K562 (cell line): Measurements from ENCODE around the gene SLC25A33. TPM values are rescaled to one million over a fixed set of nuclear protein-coding genes. Genes with fewer than 3 reads are reported as not detected.

Experiments
- ATAC-seq: fragments of 200-7000 bp; cut with Tn5 transposase; 3 replicates; pipeline ENCODE4 v1.9.1; 2020; ENCODE audit warnings: moderate library complexity
- BruUV-seq: library from RNA; stranded (reverse); fragments of 400-500 nt; replicated peaks from 2 replicates; lab custom pipeline; 2021; lab: Mats Ljungman, UMichigan
- CTCF ChIA-PET: fragments of 300-600 bp; formaldehyde crosslinking; extraction: SDS; loops from one replicate; lab custom pipeline; 2021; ENCODE audit warnings: low intra/inter-chr PET ratio; lab: Yijun Ruan, JAX
- POLR2A ChIA-PET: fragments of 300-600, 350-650 bp; sonication (Branson Sonifier 250); formaldehyde crosslinking; extraction: SDS; loops from one replicate; lab custom pipeline; 2021; ENCODE audit warnings: antibody characterized with exemption, inconsistent platforms; lab: Yijun Ruan, JAX
- DNase-seq, 4 experiments: peaks; one replicate each; pipeline versions ENCODE4 v3.0.0 to v3.0.0-alpha.2; 2011 to 2018; ENCODE audit warnings: low spot score in 3 of 4, mixed read lengths in 3 of 4; ENCODE audit errors: extremely low read depth in 1 of 4
- FAIRE-seq: peaks from 2 replicates; lab custom pipeline; 2011; peaks lifted over from hg19 to GRCh38; lab: Jason Lieb, UNC
- H2AFZ ChIP-seq: 2 replicates; pipeline ENCODE4 v1.6.0; 2011; ENCODE audit warnings: low read depth, low read length, control low read depth, inconsistent platforms
- H3K27ac ChIP-seq: fragments of 200-600 bp; 3 replicates; pipeline ENCODE4 v1.8.0; 2011; ENCODE audit warnings: low read depth, mild to moderate bottlenecking, control low read depth, inconsistent platforms, low read length, moderate library complexity, mixed read lengths; ENCODE audit errors: extremely low read depth
- H3K27me3 ChIP-seq, 2 experiments: fragments of 300-600 bp in 1 of 2; 2 replicates in 1 of 2; 3 replicates in 1 of 2; pipeline versions ENCODE4 v1.6.0 to v1.8.0; 2011; ENCODE audit warnings: inconsistent platforms in 2 of 2, low read length in 2 of 2, mild to moderate bottlenecking in 1 of 2, mixed read lengths in 1 of 2, moderate library complexity in 1 of 2; ENCODE audit not compliant: control insufficient read depth in 2 of 2, insufficient read depth in 2 of 2
- H3K36me3 ChIP-seq: fragments of 300-600 bp; 3 replicates; pipeline ENCODE4 v1.8.0; 2011; ENCODE audit warnings: mild to moderate bottlenecking, low read length, inconsistent platforms; ENCODE audit not compliant: control insufficient read depth, insufficient read depth
- H3K4me1 ChIP-seq, 2 experiments: fragments of 200-600 bp in 1 of 2; replicated peaks in 1 of 2; 2 replicates in 1 of 2; 3 replicates in 1 of 2; pipeline versions ENCODE4 v1.5.1 to v1.8.0; 2011; ENCODE audit warnings: inconsistent platforms in 2 of 2, low read length in 2 of 2, mild to moderate bottlenecking in 1 of 2, mixed read lengths in 1 of 2, moderate library complexity in 1 of 2; ENCODE audit not compliant: control insufficient read depth in 2 of 2, insufficient read depth in 2 of 2
- H3K4me2 ChIP-seq: 2 replicates; pipeline ENCODE4 v1.6.1; 2011; ENCODE audit warnings: low read length, control low read depth, inconsistent platforms, mixed read lengths; ENCODE audit not compliant: insufficient read depth
- H3K4me3 ChIP-seq: fragments of 200-600 bp; sonication (generic), shearing (Covaris generic); 2 replicates; pipeline ENCODE4 v1.5.1; 2016; ENCODE audit warnings: control low read depth, inconsistent platforms
- H3K79me2 ChIP-seq: fragments of 200-600 bp; 3 replicates; pipeline ENCODE4 v1.8.0; 2011; ENCODE audit warnings: low read length, inconsistent platforms; ENCODE audit not compliant: control insufficient read depth, insufficient read depth
- H3K9ac ChIP-seq, 2 experiments: 2 replicates each; pipeline versions ENCODE4 v1.6.0 to v1.6.1; 2011; ENCODE audit warnings: low read depth in 2 of 2, low read length in 2 of 2, control low read depth in 1 of 2, inconsistent platforms in 1 of 2, mild to moderate bottlenecking in 1 of 2, mixed read lengths in 1 of 2; ENCODE audit not compliant: insufficient read depth in 1 of 2
- H3K9me1 ChIP-seq: one replicate; pipeline ENCODE4 v1.6.0; 2011; ENCODE audit warnings: inconsistent platforms, mild to moderate bottlenecking, low read length, moderate library complexity; ENCODE audit not compliant: control insufficient read depth, insufficient read depth
- H3K9me3 ChIP-seq: replicated peaks from 2 replicates; pipeline ENCODE4 v1.5.1; 2011; ENCODE audit warnings: low read depth, low read length, inconsistent platforms; ENCODE audit not compliant: control insufficient read depth, insufficient read depth
- H4K20me1 ChIP-seq: replicated peaks from 2 replicates; pipeline ENCODE4 v1.6.1; 2011; ENCODE audit warnings: low read length, inconsistent platforms, mixed read lengths; ENCODE audit not compliant: control insufficient read depth, insufficient read depth
- ARID2 ChIP-seq: fragments of 450-650 bp; IDR thresholded peaks from 2 replicates; pipeline ENCODE4 v1.6.1; 2017; ENCODE audit warnings: antibody characterized with exemption, mild to moderate bottlenecking
- GATA2 ChIP-seq: sonication (generic); formaldehyde crosslinking; IDR thresholded peaks from 2 replicates; pipeline ENCODE4 v1.4.0; 2020; ENCODE audit warnings: mild to moderate bottlenecking, missing genetic modification reagents
- MAZ ChIP-seq, 2 experiments: fragments of 450-650 bp in 1 of 2; sonication (generic) in 1 of 2; formaldehyde crosslinking; IDR thresholded peaks in 1 of 2; conservative IDR thresholded peaks in 1 of 2; 2 replicates each; pipeline versions ENCODE4 v1.4.0 to v1.5.0; 2020; ENCODE audit warnings: mild to moderate bottlenecking in 1 of 2, missing genetic modification reagents in 1 of 2
- MECOM ChIP-seq: fragments of 250-450 bp; sonication (Bioruptor Pico); IDR thresholded peaks from 2 replicates; pipeline ENCODE4 v1.8.0; 2022; ENCODE audit warnings: inconsistent platforms
- NUFIP1 ChIP-seq: fragments of 450-650 bp; IDR thresholded peaks from 2 replicates; pipeline ENCODE4 v1.6.1; 2018; ENCODE audit not compliant: partially characterized antibody
- RAD21 ChIP-seq, 2 experiments: fragments of 250-450 bp in 1 of 2; fragments of 450-650 bp in 1 of 2; sonication (Bioruptor Pico) in 1 of 2; formaldehyde crosslinking in 1 of 2; IDR thresholded peaks in 1 of 2; conservative IDR thresholded peaks in 1 of 2; 2 replicates each; pipeline versions ENCODE4 v1.4.0 to v1.8.0; 2020 to 2022; ENCODE audit warnings: mild to moderate bottlenecking in 2 of 2, moderate library complexity in 1 of 2
- RB1 ChIP-seq: fragments of 450-650 bp; IDR thresholded peaks from 2 replicates; pipeline ENCODE4 v1.6.1; 2017; ENCODE audit warnings: low read depth, mild to moderate bottlenecking
- SIX5 ChIP-seq, 2 experiments: IDR thresholded peaks; 2 replicates each; pipeline ENCODE4 v1.6.1; 2011; ENCODE audit warnings: low read length in 2 of 2, borderline replicate concordance in 1 of 2, low read depth in 1 of 2, mild to moderate bottlenecking in 1 of 2, moderate library complexity in 1 of 2; ENCODE audit not compliant: insufficient read depth in 1 of 2
- XRCC5 ChIP-seq: fragments of 200-400 bp; formaldehyde crosslinking; IDR thresholded peaks from 2 replicates; pipeline ENCODE4 v1.6.1; 2017; ENCODE audit warnings: low read depth, mild to moderate bottlenecking, low read length
- ZNF263 ChIP-seq: sonication (generic); formaldehyde crosslinking; IDR thresholded peaks from 2 replicates; pipeline ENCODE4 v1.8.0; 2022; ENCODE audit warnings: mild to moderate bottlenecking, missing genetic modification reagents, borderline replicate concordance
- ZNF316 ChIP-seq: fragments of 450-650 bp; IDR thresholded peaks from 2 replicates; pipeline ENCODE4 v1.6.1; 2016
- WGBS: fragments of 100-300 bp; shearing (Covaris generic); methylation state at CpG from one replicate; pipeline ENCODE4 v1.1.6; 2016; ENCODE audit warnings: low coverage, mixed read lengths; ENCODE audit not compliant: insufficient coverage; ENCODE audit errors: missing lambda C conversion rate; 5-methylcytosine and 5-hydroxymethylcytosine counted together
- in situ Hi-C: fragments of 300-500 bp; cut with MboI; formaldehyde crosslinking; loops from 4 replicates; pipeline ENCODE4 v1.15.0; 2018; ENCODE audit warnings: inconsistent platforms, mixed read lengths
- intact Hi-C: fragments of 100-400 bp; cut with micrococcal nuclease; formaldehyde crosslinking; loops from 2 replicates; pipeline ENCODE4 v1.14.2; 2022
- polyA plus RNA-seq, 8 experiments: library from polyadenylated mRNA; depleted of rRNA in 4 of 8; stranded (reverse) in 5 of 8; unstranded in 3 of 8; fragments of >200 nt; fragmentation: Nextera tagmentation in 2 of 8; fragmentation: Illumina TruSeq in 1 of 8; extraction: Ambion mirVana in 2 of 8; extraction: Trizol in 1 of 8; gene quantifications; 2 replicates each; pipeline versions ENCODE4 v1.2.1 to v1.2.3, GENCODE V29; 2011 to 2014; ENCODE audit warnings: inconsistent platforms in 1 of 8, missing spikeins in 1 of 8
- total RNA-seq, 7 experiments: library from RNA; depleted of rRNA in 6 of 7; stranded (reverse); fragments of >200 nt in 6 of 7; fragmentation: Illumina TruSeq in 2 of 7; extraction: Trizol in 2 of 7; gene quantifications; 2 replicates each; pipeline versions ENCODE4 v1.2.1 to v1.2.3, GENCODE V29; 2011 to 2021; ENCODE audit warnings: low replicate concordance in 1 of 7
- TF ChIP-seq, protein P1 (sequence below), 2 experiments: fragments of 450-650 bp; formaldehyde crosslinking in 1 of 2; IDR thresholded peaks; 2 replicates each; pipeline versions ENCODE4 v1.4.0 to v1.6.1; 2014 to 2020; ENCODE audit warnings: mild to moderate bottlenecking in 2 of 2, borderline replicate concordance in 1 of 2, low read depth in 1 of 2

Gene SLC25A33
- total and polyA plus RNA-seq, 9 of the 15 experiments (the other 6 are each of a cell fraction or from before 2014, with no cell fraction given), result 3.2 to 23.5 (median 17.5) TPM

DNA sequence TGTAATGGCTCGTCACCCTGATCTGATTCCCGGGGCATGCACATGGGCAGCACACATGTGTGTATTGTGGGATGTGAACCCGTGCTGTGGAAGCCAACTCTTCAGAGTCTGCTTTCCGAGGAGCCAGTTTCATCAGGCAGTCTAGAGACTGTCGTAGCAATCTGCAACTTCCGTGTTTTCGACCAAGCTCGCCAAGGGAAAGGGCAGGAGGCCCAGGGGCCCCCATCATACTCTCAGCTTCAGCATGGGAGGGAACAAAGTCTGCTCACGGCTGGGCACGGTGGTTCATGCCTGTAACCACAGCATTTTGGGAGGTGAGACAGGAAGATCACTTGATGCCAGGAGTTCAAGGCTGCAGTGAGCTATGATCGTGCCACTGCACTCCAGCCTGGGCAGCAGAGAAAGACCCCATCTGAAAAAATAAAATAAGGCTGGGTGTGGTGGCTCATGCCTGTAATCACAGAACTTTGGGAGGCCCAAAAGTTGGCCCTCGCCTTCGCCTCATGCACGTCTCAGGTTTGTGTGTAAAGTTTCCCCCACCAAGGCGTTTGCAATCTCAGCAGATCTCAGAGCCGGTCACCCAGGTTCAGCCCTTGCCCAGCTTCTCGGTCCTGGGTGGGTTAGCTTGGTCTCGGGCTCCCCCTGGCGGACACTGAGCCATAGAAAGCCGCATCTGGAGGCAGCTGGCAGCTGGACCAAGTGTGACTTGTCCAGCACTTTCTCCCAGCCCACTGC is 48.5 kb upstream of the SLC25A33 start:
- no peak overlapping the region for H3K4me3 ChIP-seq
- POLR2A ChIA-PET, result interaction anchor here (0.6 to 1.4 kb wide), 4 partner anchors 31 to 224 kb away, joined by 3 to 7 read pairs (median 4); no protein-coding TSS in a partner anchor
- peaks cover 21 to 59% of the 10 kb centered on the region in 2 experiments; a peak in 4 of 5 replicates for H3K27me3 ChIP-seq
- in situ Hi-C loops, result loop anchor here (5.0 kb wide), 1 partner anchor 203 kb away; no protein-coding TSS in a partner anchor
- ATAC-seq (peak; percentile 91), DNase-seq (peak; percentile 85 to 89 (median 87)), FAIRE-seq (peak; percentile 94)
- CTCF ChIA-PET, result interaction anchor here (0.6 to 4.1 kb wide), 9 partner anchors 82 to 380 kb away, joined by 3 to 57 read pairs (median 4); partner anchors contain the start of gene SPSB1
- H3K4me2 ChIP-seq, result no peak overlapping the region
- H3K36me3 ChIP-seq, result no peaks in the 10 kb centered on the region
- H3K9me3 ChIP-seq, result no peaks in the 10 kb centered on the region
- H3K9me1 ChIP-seq, result no peaks in the 10 kb centered on the region
- H3K9ac ChIP-seq, result no peak overlapping the region
- BruUV-seq, result no TSS peak
- peaks cover 4 to 8% of the 10 kb centered on the region in 2 experiments; a peak in 3 of 5 replicates for H3K4me1 ChIP-seq
- intact Hi-C loops, result loop anchor here (1.0 to 10.0 kb wide), 4 partner anchors 201 to 376 kb away; no protein-coding TSS in a partner anchor
- no peak overlapping the region for H3K27ac ChIP-seq
- peaks cover 11% of the 10 kb centered on the region; the same call in 1 of the 2 replicates for H4K20me1 ChIP-seq
- WGBS, result 2% methylated on average over 20 of the region's 20 CpGs
- no peak overlapping the region for H2AFZ ChIP-seq
- H3K79me2 ChIP-seq, result no peaks in the 10 kb centered on the region
- TF ChIP-seq GATA2 (CRISPR knock-in tag) (peak; percentile 54; the same call in 1 of the 2 replicates), ZNF263 (CRISPR knock-in tag) (peak; percentile 52; the same call in 1 of the 2 replicates), ZNF316 (peak; percentile 71), MAZ (CRISPR knock-in tag; conservative IDR thresholded peaks at IDR 0.05 in 1 of 2, IDR thresholded peaks at IDR 0.05 in 1 of 2) (0 out of 4 replicates have a peak, but pooled peaks of 1 of the 2 experiments have one; percentile 25), MECOM (CRISPR knock-in tag) (no peak), SIX5 (IDR thresholded peaks at IDR 0.05; ENCODE audit: borderline replicate concordance in 1 of 2, insufficient read depth in 1 of 2, low read depth in 1 of 2, low read length in 2 of 2) (no peak), ARID2 (peak; percentile 84; the same call in 1 of the 2 replicates), XRCC5 (peak; percentile 57; the same call in 1 of the 2 replicates), RAD21 (CRISPR knock-in tag; conservative IDR thresholded peaks at IDR 0.05 in 1 of 2, IDR thresholded peaks at IDR 0.05 in 1 of 2) (peak; percentile 96 to 99), RB1 (peak; percentile 60; the same call in 1 of the 2 replicates), NUFIP1 (no peak)
- TF ChIP-seq, protein P1, sequence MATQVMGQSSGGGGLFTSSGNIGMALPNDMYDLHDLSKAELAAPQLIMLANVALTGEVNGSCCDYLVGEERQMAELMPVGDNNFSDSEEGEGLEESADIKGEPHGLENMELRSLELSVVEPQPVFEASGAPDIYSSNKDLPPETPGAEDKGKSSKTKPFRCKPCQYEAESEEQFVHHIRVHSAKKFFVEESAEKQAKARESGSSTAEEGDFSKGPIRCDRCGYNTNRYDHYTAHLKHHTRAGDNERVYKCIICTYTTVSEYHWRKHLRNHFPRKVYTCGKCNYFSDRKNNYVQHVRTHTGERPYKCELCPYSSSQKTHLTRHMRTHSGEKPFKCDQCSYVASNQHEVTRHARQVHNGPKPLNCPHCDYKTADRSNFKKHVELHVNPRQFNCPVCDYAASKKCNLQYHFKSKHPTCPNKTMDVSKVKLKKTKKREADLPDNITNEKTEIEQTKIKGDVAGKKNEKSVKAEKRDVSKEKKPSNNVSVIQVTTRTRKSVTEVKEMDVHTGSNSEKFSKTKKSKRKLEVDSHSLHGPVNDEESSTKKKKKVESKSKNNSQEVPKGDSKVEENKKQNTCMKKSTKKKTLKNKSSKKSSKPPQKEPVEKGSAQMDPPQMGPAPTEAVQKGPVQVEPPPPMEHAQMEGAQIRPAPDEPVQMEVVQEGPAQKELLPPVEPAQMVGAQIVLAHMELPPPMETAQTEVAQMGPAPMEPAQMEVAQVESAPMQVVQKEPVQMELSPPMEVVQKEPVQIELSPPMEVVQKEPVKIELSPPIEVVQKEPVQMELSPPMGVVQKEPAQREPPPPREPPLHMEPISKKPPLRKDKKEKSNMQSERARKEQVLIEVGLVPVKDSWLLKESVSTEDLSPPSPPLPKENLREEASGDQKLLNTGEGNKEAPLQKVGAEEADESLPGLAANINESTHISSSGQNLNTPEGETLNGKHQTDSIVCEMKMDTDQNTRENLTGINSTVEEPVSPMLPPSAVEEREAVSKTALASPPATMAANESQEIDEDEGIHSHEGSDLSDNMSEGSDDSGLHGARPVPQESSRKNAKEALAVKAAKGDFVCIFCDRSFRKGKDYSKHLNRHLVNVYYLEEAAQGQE (IDR thresholded peaks at IDR 0.05; ENCODE audit: borderline replicate concordance), result peak; percentile 93
- TF ChIP-seq, protein P1 (CRISPR knock-in tag; IDR thresholded peaks at IDR 0.05; ENCODE audit: low read depth), result no peak
